WI38 (cell line): Measurements from ENCODE around the gene ASIP.
"Not testable (repeated sequence)": the region's sequence is repeated elsewhere in the genome, so short reads cannot be mapped to it uniquely, and the experiment has no call there.

Experiments
- H3K4me3 ChIP-seq: 2 replicates; pipeline ENCODE4 v1.5.1; 2011; ENCODE audit warnings: low read depth, mild to moderate bottlenecking, control low read depth, low read length
- TF ChIP-seq, protein P1 (sequence below): IDR thresholded peaks from 2 replicates; pipeline ENCODE4 v1.5.1; 2012; ENCODE audit warnings: low read depth, mild to moderate bottlenecking, control low read depth, low read length

ASIP gene

GRCh38 chr20:34269996-34270627 lies 28.9 kb downstream of the ASIP start:
- TF ChIP-seq, protein P1, sequence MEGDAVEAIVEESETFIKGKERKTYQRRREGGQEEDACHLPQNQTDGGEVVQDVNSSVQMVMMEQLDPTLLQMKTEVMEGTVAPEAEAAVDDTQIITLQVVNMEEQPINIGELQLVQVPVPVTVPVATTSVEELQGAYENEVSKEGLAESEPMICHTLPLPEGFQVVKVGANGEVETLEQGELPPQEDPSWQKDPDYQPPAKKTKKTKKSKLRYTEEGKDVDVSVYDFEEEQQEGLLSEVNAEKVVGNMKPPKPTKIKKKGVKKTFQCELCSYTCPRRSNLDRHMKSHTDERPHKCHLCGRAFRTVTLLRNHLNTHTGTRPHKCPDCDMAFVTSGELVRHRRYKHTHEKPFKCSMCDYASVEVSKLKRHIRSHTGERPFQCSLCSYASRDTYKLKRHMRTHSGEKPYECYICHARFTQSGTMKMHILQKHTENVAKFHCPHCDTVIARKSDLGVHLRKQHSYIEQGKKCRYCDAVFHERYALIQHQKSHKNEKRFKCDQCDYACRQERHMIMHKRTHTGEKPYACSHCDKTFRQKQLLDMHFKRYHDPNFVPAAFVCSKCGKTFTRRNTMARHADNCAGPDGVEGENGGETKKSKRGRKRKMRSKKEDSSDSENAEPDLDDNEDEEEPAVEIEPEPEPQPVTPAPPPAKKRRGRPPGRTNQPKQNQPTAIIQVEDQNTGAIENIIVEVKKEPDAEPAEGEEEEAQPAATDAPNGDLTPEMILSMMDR = no peak
- H3K4me3 ChIP-seq = no peak overlapping the region

DNA sequence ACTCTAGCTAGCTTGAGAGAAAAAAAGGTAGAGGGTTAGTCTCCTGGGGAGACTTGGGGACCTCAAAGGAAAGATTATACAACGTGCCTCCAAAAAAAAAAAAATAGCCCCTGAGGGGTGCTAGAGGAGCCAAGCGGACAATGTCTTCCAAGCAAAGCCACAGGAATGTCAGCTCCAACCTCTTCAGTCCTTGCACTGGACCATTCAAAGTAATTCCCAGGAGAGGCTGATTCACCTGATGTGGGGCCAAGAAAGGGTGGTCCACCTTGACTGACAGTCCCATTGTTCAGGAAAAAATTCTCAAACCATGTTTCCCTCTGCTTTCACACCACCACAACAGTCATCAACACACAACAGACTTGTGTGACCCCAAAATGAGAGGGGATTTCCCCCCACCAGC lies 30.7 kb downstream of the ASIP start:
- no peak overlapping the region for H3K4me3 ChIP-seq
- TF ChIP-seq, protein P1 = no peak

DNA sequence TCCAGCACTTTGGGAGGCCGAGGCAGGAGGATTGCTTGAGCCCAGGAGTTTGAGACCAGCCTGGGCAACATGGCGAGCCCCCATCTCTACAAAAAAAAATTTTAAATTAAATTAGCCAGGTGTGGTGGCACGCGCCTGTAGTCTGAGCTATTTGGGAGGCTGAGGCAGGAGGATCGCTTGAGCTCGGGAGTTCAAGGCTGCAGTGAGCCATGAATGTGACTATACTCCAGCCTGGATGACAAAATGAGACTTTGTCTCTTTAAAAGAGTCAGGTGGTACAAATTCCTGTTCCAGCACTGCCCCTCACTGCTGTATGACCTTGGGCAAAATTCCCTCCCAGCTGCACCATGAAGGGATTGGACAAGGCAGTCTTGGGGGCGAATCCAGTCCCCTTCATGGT lies 33.5 kb downstream of the ASIP start:
- H3K4me3 ChIP-seq = no peak overlapping the region
- TF ChIP-seq, protein P1 = no peak

DNA sequence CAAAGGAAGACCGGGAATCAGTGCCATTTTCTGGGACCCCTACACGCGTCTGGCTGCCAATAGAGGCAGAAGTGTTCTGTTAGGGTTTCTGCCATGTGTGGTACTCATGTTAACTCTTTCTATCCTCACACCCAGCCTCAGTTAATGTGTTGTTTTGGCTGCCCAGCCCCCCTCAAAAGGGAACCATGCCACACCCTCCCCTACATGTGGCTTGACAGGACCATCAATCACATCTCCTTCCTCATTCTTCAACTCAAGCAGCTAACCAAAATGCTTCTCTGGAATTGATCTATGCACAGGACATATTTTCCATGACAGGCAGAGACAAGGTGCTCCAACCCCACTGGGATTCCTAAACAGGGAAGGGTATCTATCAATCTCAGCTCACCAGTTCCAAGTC lies 40.0 kb downstream of the ASIP start:
- no peak overlapping the region for H3K4me3 ChIP-seq
- TF ChIP-seq, protein P1 = no peak

GRCh38 chr20:34282041-34282440 lies 40.8 kb downstream of the ASIP start:
- TF ChIP-seq, protein P1 = no peak
- no peak overlapping the region for H3K4me3 ChIP-seq

DNA sequence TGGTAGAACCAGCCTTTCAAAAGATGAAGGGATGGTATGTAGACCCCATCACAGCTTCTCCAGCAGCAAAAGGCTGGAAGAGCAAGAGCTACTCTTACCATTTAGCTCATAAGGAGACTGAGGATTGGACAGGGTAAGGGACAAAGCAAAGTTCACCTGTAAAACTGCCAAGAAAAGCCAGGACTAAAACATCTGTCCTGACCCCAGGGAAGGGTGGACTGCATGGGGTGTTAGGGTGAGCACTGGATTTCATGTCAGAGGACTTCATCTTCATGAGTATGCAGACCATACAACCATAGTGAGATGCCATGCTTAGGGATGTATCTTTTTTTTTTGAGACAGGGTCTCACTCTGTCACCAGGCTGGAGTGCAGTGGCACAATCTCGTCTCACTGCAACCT lies 42.6 kb downstream of the ASIP start:
- TF ChIP-seq, protein P1 = no peak
- no peak overlapping the region for H3K4me3 ChIP-seq

GRCh38 chr20:34285450-34285849 lies 44.2 kb downstream of the ASIP start:
- no peak overlapping the region for H3K4me3 ChIP-seq
- TF ChIP-seq, protein P1 = no peak

GRCh38 chr20:34287500-34287899 lies 46.3 kb downstream of the ASIP start:
- H3K4me3 ChIP-seq = not testable (repeated sequence)
